Vagina (tissue), 2 donors: ENCODE measurements around the gene PTPRG. TPM values are rescaled to one million over a fixed set of nuclear protein-coding genes. Genes with fewer than 3 reads are reported as not detected.

ENCODE experiments used
- DNase-seq, 2 donors: peaks; one replicate each; pipeline ENCODE4 v3.0.0-alpha.2; 2017; ENCODE audit errors: extremely low spot score in 2 of 2
- H3K27ac ChIP-seq: fragments of 200-600 bp; sonication (generic); one replicate; pipeline ENCODE4 v1.5.1; 2019
- H3K27me3 ChIP-seq: fragments of 200-600 bp; sonication (generic); one replicate; pipeline ENCODE4 v1.5.1; 2019
- H3K36me3 ChIP-seq, 2 donors: fragments of 200-600 bp; sonication (generic); one replicate each; pipeline ENCODE4 v1.5.1; 2017 to 2019
- H3K4me1 ChIP-seq: fragments of 200-600 bp; sonication (generic); one replicate; pipeline ENCODE4 v1.5.1; 2019
- H3K4me3 ChIP-seq, 2 donors: fragments of 200-600 bp; sonication (generic); 1 replicate in 1 of 2; 2 replicates in 1 of 2; pipeline ENCODE4 v1.5.1; 2016 to 2019
- H3K9me3 ChIP-seq: fragments of 200-600 bp; sonication (generic); one replicate; pipeline ENCODE4 v1.5.1; 2019
- POLR2A ChIP-seq, 2 donors: fragments of 450-650 bp; IDR thresholded peaks; one replicate each; pipeline ENCODE4 v1.6.1; 2017; ENCODE audit warnings: antibody characterized with exemption in 2 of 2, mild to moderate bottlenecking in 2 of 2, moderate library complexity in 2 of 2
- POLR2AphosphoS5 ChIP-seq, 2 donors: sonication (generic); formaldehyde crosslinking; IDR thresholded peaks; one replicate each; pipeline ENCODE4 v1.9.0; 2017; ENCODE audit warnings: antibody characterized with exemption in 2 of 2, mild to moderate bottlenecking in 2 of 2, low read depth in 1 of 2; ENCODE audit not compliant: insufficient read depth in 1 of 2
- intact Hi-C: fragments of 100-400 bp; cut with DNase I; formaldehyde crosslinking; loops from one replicate; pipeline ENCODE4 v1.15.1; 2023
- total RNA-seq: library from RNA; depleted of rRNA; stranded (reverse); fragments of >200 nt; gene quantifications from one replicate; pipeline ENCODE4 v1.2.3, GENCODE V29; 2016
- TF ChIP-seq, protein P1 (sequence below), 3 experiments: fragments of 450-650 bp in 2 of 3; fragments of 200-600 bp in 1 of 3; sonication (generic) in 1 of 3; IDR thresholded peaks; one replicate each; pipeline ENCODE4 v1.5.1; 2017 to 2019; ENCODE audit warnings: antibody characterized with exemption in 3 of 3, mild to moderate bottlenecking in 2 of 3, moderate library complexity in 2 of 3

The PTPRG gene
- total RNA-seq, 1 donor from 2014 or later: 47.6 TPM

DNA sequence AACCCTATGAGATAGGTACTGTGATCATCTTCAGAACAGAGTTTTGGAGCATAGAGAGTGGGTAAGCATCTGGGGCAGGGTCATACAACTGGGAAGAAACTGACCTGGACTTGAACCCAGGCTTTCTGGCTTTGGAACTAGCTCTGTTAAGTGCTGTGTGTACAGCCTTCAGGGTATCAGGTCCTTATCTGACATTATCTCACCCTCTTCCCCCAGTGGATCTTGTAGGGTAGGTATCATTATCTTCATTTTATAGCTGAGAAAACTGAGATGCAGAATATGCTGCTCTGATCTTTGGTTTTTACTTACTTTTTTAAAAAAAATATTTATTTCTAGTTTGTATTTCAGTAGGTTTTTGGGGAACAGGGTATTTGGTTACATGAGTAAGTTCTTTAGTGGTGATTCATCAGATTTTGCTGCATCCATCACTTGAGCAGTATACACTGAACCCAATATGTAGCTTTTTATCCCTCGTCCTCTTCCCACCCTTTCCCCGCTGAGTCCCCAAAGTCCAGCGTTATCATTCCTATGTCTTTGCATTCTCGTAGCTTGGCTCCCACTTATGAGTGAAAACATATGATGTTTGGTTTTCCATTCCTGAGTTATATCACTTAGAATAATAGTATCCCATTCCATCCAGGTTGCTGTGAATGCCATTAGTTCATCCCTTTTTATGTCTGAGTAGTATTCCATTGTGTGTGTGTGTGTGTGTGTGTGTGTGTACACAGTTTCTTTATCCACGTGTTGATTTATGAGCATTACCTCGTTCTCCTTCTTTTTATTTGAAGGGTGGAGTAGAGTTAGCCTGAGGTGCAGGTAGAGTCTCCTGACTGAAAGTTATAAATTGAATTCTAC is 271.2 kb downstream of the PTPRG start:
- no peaks in the 10 kb centered on the region for H3K4me1 ChIP-seq
- H3K27ac ChIP-seq: no peak overlapping the region
- no peak for DNase-seq
- H3K36me3 ChIP-seq: no peaks in the 10 kb centered on the region
- intact Hi-C loops: no loop called here
- no peaks in the 10 kb centered on the region for H3K27me3 ChIP-seq
- TF ChIP-seq POLR2A (IDR thresholded peaks at IDR 0.05): no peak
- no peaks in the 10 kb centered on the region for H3K9me3 ChIP-seq
- no peak overlapping the region for H3K4me3 ChIP-seq

DNA sequence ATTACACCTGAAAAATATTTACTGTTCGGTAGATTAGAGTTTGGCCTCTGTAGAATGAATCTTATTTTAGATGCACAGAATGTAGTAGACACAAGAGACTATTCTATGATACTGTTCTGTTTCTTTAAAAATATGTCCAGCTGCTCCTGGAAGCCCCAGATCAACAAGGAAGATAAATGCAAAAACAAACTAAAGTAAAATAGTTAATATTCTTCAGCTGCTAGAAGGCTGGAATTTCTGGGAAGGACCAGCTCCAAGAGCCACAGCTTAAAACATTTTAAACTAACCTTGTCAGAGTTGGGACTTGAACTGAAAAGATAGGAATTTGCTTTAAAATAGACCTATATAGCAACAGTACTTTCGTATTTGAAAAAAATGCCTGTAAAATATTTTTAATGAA is 277.9 kb downstream of the PTPRG start:
- Histone ChIP-seq H3K4me3 (no peak overlapping the region), H3K27ac (no peak overlapping the region), H3K27me3 (no peaks in the 10 kb centered on the region), H3K36me3 (no peaks in the 10 kb centered on the region), H3K9me3 (no peaks in the 10 kb centered on the region), H3K4me1 (peaks cover 18% of the 10 kb centered on the region)
- no peak for DNase-seq
- TF ChIP-seq POLR2A (IDR thresholded peaks at IDR 0.05): no peak
- TF ChIP-seq, protein P1, sequence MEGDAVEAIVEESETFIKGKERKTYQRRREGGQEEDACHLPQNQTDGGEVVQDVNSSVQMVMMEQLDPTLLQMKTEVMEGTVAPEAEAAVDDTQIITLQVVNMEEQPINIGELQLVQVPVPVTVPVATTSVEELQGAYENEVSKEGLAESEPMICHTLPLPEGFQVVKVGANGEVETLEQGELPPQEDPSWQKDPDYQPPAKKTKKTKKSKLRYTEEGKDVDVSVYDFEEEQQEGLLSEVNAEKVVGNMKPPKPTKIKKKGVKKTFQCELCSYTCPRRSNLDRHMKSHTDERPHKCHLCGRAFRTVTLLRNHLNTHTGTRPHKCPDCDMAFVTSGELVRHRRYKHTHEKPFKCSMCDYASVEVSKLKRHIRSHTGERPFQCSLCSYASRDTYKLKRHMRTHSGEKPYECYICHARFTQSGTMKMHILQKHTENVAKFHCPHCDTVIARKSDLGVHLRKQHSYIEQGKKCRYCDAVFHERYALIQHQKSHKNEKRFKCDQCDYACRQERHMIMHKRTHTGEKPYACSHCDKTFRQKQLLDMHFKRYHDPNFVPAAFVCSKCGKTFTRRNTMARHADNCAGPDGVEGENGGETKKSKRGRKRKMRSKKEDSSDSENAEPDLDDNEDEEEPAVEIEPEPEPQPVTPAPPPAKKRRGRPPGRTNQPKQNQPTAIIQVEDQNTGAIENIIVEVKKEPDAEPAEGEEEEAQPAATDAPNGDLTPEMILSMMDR (IDR thresholded peaks at IDR 0.05): no peak
- TF ChIP-seq POLR2AphosphoS5 (IDR thresholded peaks at IDR 0.05; ENCODE audit: insufficient read depth in 1 of 2, low read depth in 1 of 2): no peak
- intact Hi-C loops: no loop called here

DNA sequence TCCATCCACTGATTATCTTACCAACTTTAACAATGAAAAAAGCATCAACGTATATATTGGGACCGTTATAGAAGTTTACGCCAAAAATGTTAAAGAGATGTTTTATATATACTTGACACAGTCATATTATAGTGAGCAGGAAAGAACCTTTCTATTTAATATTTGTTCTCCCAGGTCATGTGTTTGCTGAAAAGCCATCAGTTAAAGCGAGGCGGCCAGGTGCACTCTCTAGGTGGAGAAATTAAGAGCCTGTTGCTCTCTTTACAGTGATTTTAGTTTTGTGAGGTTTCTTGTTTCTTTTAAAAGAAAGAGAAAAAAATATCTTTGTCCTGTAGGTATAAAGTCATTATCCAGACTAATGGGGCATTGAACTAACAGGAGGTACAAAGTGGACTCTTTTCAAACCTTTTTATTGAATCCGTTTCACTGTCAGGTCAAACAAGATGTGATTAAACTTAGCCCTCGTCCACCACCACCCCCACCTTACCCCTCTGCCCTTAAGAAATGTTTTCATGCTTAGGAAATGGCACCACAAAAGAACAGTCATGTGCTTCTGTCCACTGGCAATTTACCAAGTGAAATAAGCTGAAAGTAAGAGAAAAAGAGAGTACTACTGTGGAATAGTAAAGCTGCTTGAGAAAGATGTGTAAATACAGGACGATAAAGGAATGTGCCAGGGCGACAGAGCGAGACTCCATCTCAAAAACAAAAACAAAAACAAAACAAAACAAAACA is 279.9 kb downstream of the PTPRG start:
- H3K36me3 ChIP-seq: no peaks in the 10 kb centered on the region
- H3K9me3 ChIP-seq: no peaks in the 10 kb centered on the region
- no peak overlapping the region for H3K4me3 ChIP-seq
- no peak overlapping the region for H3K27ac ChIP-seq
- H3K4me1 ChIP-seq: peaks cover 19% of the 10 kb centered on the region
- TF ChIP-seq POLR2A (IDR thresholded peaks at IDR 0.05): no peak
- TF ChIP-seq, protein P1 (IDR thresholded peaks at IDR 0.05): no peak
- DNase-seq: no peak
- intact Hi-C loops: no loop called here
- no peaks in the 10 kb centered on the region for H3K27me3 ChIP-seq

DNA sequence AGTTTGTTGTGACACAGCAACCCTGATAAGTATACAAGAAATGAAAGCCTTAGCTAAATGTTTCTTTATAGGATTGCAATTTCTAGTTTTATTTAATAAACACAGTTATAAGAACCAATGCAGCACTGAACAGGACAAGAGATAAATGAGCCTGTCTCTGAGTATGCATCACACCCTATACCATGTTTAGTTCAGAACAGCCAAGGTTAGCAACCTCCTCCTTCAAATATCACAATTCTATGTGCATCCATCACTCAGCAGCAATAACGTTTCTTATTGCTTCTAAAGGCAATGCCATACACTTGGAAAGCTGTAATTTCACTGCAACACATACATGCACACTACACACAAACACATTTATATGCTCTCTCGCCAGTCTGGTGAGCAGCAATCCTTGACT is 280.6 kb downstream of the PTPRG start:
- Histone ChIP-seq H3K36me3 (no peaks in the 10 kb centered on the region), H3K4me3 (no peak overlapping the region), H3K27ac (no peak overlapping the region), H3K9me3 (no peaks in the 10 kb centered on the region), H3K27me3 (no peaks in the 10 kb centered on the region), H3K4me1 (peaks cover 21% of the 10 kb centered on the region)
- intact Hi-C loops: no loop called here
- DNase-seq: no peak
- TF ChIP-seq POLR2AphosphoS5 (IDR thresholded peaks at IDR 0.05; ENCODE audit: insufficient read depth in 1 of 2, low read depth in 1 of 2) (no peak), POLR2A (IDR thresholded peaks at IDR 0.05) (no peak)
- TF ChIP-seq, protein P1 (IDR thresholded peaks at IDR 0.05): no peak

DNA sequence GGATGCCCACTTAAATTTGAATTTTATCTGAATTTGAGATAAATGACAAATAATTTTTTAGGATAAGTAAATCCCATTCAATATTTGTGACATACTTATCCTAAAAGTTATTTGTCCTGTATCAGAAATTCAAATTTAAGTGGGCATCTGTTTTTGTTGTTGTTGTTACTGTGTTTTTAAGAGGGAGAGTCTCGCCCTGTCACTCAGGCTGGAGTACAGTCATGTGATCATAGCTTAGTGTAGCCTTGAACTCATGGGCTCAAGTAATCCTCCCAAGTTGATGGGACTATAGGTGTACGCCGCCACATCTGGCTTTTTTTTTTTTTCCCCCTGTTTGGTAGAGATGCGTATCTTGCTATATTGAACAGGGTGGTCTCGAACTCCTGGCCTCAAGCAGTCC is 283.0 kb downstream of the PTPRG start:
- Histone ChIP-seq H3K9me3 (no peaks in the 10 kb centered on the region), H3K27ac (no peak overlapping the region), H3K4me3 (no peak overlapping the region), H3K36me3 (no peaks in the 10 kb centered on the region), H3K4me1 (peaks cover 31% of the 10 kb centered on the region), H3K27me3 (no peaks in the 10 kb centered on the region)
- intact Hi-C loops: no loop called here
- TF ChIP-seq, protein P1 (IDR thresholded peaks at IDR 0.05): no peak
- no peak for TF ChIP-seq POLR2AphosphoS5 (IDR thresholded peaks at IDR 0.05; ENCODE audit: insufficient read depth in 1 of 2, low read depth in 1 of 2)
- no peak for TF ChIP-seq POLR2A (IDR thresholded peaks at IDR 0.05)
- no peak for DNase-seq
